Measurements from ENCODE around the gene ZNFX1.
"Not testable (repeated sequence)": the region's sequence is repeated elsewhere in the genome, so short reads cannot be mapped to it uniquely, and the experiment has no call there.

ZNFX1 gene

GRCh38 chr20:49278036-49278817 is at the start of gene ZNFX1:
TSS of gene ZNFX1 (minus strand) at chr20:49278057. CDS start at chr20:49275839, 2,218 bp downstream.
- peaks cover 18% of the 10 kb centered on the region for H3K9me3 Mint-ChIP-seq
- H3K4me3 Mint-ChIP-seq = peak within 1 kb of the TSS; percentile 93
- peak within 1 kb of the TSS; percentile 98 for H3K27ac Mint-ChIP-seq
- H3K27me3 Mint-ChIP-seq = no peaks in the 10 kb centered on the region
- H3K36me3 Mint-ChIP-seq = peaks cover 65% of the 10 kb centered on the region
- H3K4me1 Mint-ChIP-seq = peaks cover 50% of the 10 kb centered on the region

GRCh38 chr20:49326026-49326425 is 48.2 kb upstream of the ZNFX1 start:
- Mint-ChIP-seq H3K36me3 (no peaks in the 10 kb centered on the region), H3K27ac (no peak overlapping the region), H3K27me3 (peaks cover 7% of the 10 kb centered on the region), H3K4me3 (no peak overlapping the region), H3K9me3 (no peaks in the 10 kb centered on the region), H3K4me1 (peaks cover 22% of the 10 kb centered on the region)

- Mint-ChIP-seq H3K4me1 (peaks cover 23% of the 10 kb centered on the region), H3K27me3 (peaks cover 15% of the 10 kb centered on the region), H3K9me3 (no peaks in the 10 kb centered on the region), H3K4me3 (no peak overlapping the region), H3K27ac (no peak overlapping the region), H3K36me3 (no peaks in the 10 kb centered on the region)
Observed at GRCh38 chr20:49324306-49324705, 46.4 kb upstream of the ZNFX1 start.

GRCh38 chr20:49323622-49324238 is 45.9 kb upstream of the ZNFX1 start:
- no peak overlapping the region for H3K4me3 Mint-ChIP-seq
- no peaks in the 10 kb centered on the region for H3K36me3 Mint-ChIP-seq
- H3K27me3 Mint-ChIP-seq = peaks cover 20% of the 10 kb centered on the region
- H3K4me1 Mint-ChIP-seq = peaks cover 28% of the 10 kb centered on the region
- peak overlapping the region; percentile 46 for H3K27ac Mint-ChIP-seq
- no peaks in the 10 kb centered on the region for H3K9me3 Mint-ChIP-seq

GRCh38 chr20:49320460-49320859 is 42.6 kb upstream of the ZNFX1 start:
- H3K36me3 Mint-ChIP-seq = no peaks in the 10 kb centered on the region
- H3K4me3 Mint-ChIP-seq = no peak overlapping the region
- H3K9me3 Mint-ChIP-seq = no peaks in the 10 kb centered on the region
- H3K27ac Mint-ChIP-seq = no peak overlapping the region
- H3K27me3 Mint-ChIP-seq = peaks cover 30% of the 10 kb centered on the region
- peaks cover 31% of the 10 kb centered on the region for H3K4me1 Mint-ChIP-seq

GRCh38 chr20:49319208-49319809 is 41.5 kb upstream of the ZNFX1 start:
- Mint-ChIP-seq H3K4me1 (peaks cover 24% of the 10 kb centered on the region), H3K36me3 (no peaks in the 10 kb centered on the region), H3K27ac (no peak overlapping the region), H3K27me3 (peaks cover 30% of the 10 kb centered on the region), H3K4me3 (peak overlapping the region; percentile 92), H3K9me3 (no peaks in the 10 kb centered on the region)

- Mint-ChIP-seq H3K36me3 (no peaks in the 10 kb centered on the region), H3K9me3 (no peaks in the 10 kb centered on the region), H3K27me3 (peaks cover 30% of the 10 kb centered on the region), H3K4me3 (peak overlapping the region; percentile 92), H3K4me1 (peaks cover 17% of the 10 kb centered on the region), H3K27ac (no peak overlapping the region)
Observed at GRCh38 chr20:49318430-49319207, 40.8 kb upstream of the ZNFX1 start.

- Mint-ChIP-seq H3K27ac (no peak overlapping the region), H3K4me1 (peaks cover 14% of the 10 kb centered on the region), H3K27me3 (peaks cover 30% of the 10 kb centered on the region), H3K4me3 (peak overlapping the region; percentile 66), H3K36me3 (no peaks in the 10 kb centered on the region), H3K9me3 (no peaks in the 10 kb centered on the region)
Observed at GRCh38 chr20:49318091-49318429, 40.2 kb upstream of the ZNFX1 start.

- Mint-ChIP-seq H3K27me3 (peaks cover 28% of the 10 kb centered on the region), H3K9me3 (no peaks in the 10 kb centered on the region), H3K36me3 (no peaks in the 10 kb centered on the region)
Observed at GRCh38 chr20:49316704-49317103, 38.8 kb upstream of the ZNFX1 start.

GRCh38 chr20:49315580-49315979 is 37.7 kb upstream of the ZNFX1 start:
- Mint-ChIP-seq H3K4me1 (peaks cover 9% of the 10 kb centered on the region), H3K27ac (no peak overlapping the region), H3K4me3 (no peak overlapping the region), H3K27me3 (peaks cover 19% of the 10 kb centered on the region), H3K36me3 (no peaks in the 10 kb centered on the region), H3K9me3 (no peaks in the 10 kb centered on the region)

More at GRCh38 chr20:49316704-49317103, 38.8 kb upstream of the ZNFX1 start:
- Mint-ChIP-seq H3K27ac (no peak overlapping the region), H3K4me1 (peaks cover 9% of the 10 kb centered on the region), H3K4me3 (no peak overlapping the region)

- H3K4me3 Mint-ChIP-seq, H3K4me1 Mint-ChIP-seq, H3K9me3 Mint-ChIP-seq, H3K36me3 Mint-ChIP-seq, H3K27ac Mint-ChIP-seq: not testable (repeated sequence)
- peaks cover 12% of the 10 kb centered on the region for H3K27me3 Mint-ChIP-seq
Observed at GRCh38 chr20:49314052-49314451, 36.2 kb upstream of the ZNFX1 start.

GRCh38 chr20:49313283-49313682 is 35.4 kb upstream of the ZNFX1 start:
- Mint-ChIP-seq H3K4me1 (no peaks in the 10 kb centered on the region), H3K36me3 (no peaks in the 10 kb centered on the region), H3K4me3 (no peak overlapping the region), H3K27me3 (peaks cover 9% of the 10 kb centered on the region), H3K9me3 (no peaks in the 10 kb centered on the region), H3K27ac (no peak overlapping the region)

GRCh38 chr20:49312661-49313060 is 34.8 kb upstream of the ZNFX1 start:
- Mint-ChIP-seq H3K4me1 (no peaks in the 10 kb centered on the region), H3K27me3 (peaks cover 6% of the 10 kb centered on the region), H3K36me3 (no peaks in the 10 kb centered on the region), H3K9me3 (no peaks in the 10 kb centered on the region), H3K4me3 (no peak overlapping the region), H3K27ac (no peak overlapping the region)

GRCh38 chr20:49310705-49311104 is 32.8 kb upstream of the ZNFX1 start:
- H3K36me3 Mint-ChIP-seq = no peaks in the 10 kb centered on the region
- H3K27me3 Mint-ChIP-seq = no peaks in the 10 kb centered on the region
- H3K4me1 Mint-ChIP-seq = no peaks in the 10 kb centered on the region
- H3K4me3 Mint-ChIP-seq = no peak overlapping the region
- no peaks in the 10 kb centered on the region for H3K9me3 Mint-ChIP-seq
- H3K27ac Mint-ChIP-seq = peak overlapping the region; percentile 21

GRCh38 chr20:49308875-49309274 is 31.0 kb upstream of the ZNFX1 start:
- Mint-ChIP-seq H3K4me3 (no peak overlapping the region), H3K9me3 (no peaks in the 10 kb centered on the region), H3K36me3 (no peaks in the 10 kb centered on the region), H3K27ac (no peak overlapping the region), H3K4me1 (peaks cover 4% of the 10 kb centered on the region), H3K27me3 (no peaks in the 10 kb centered on the region)

Measured in activated naive CD4-positive, alpha-beta T cell treated with anti-CD3 and anti-CD28 coated beads, Interleukin-2, amount 50 U/mL, for 24 hours (primary cell).